ENCODE data around the gene ENTPD8. TPM values are rescaled to one million over a fixed set of nuclear protein-coding genes. Genes with fewer than 3 reads are reported as not detected.
A peak's percentile ranks its signal among the peaks of the same experiment; 100 is the strongest.

ENTPD8 gene, protein sequence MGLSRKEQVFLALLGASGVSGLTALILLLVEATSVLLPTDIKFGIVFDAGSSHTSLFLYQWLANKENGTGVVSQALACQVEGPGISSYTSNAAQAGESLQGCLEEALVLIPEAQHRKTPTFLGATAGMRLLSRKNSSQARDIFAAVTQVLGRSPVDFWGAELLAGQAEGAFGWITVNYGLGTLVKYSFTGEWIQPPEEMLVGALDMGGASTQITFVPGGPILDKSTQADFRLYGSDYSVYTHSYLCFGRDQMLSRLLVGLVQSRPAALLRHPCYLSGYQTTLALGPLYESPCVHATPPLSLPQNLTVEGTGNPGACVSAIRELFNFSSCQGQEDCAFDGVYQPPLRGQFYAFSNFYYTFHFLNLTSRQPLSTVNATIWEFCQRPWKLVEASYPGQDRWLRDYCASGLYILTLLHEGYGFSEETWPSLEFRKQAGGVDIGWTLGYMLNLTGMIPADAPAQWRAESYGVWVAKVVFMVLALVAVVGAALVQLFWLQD
- total RNA-seq = not detected

GRCh38 chr9:137441289-137441934 is at the start of gene ENTPD8:
Gene ENTPD8 (minus strand): TSS chr9:137441357. CDS start chr9:137438285, 3,072 bp downstream.
- Histone ChIP-seq H3K4me1 (peaks cover 0 to 28% (median 10%) of the 10 kb centered on the region in 4 donors), H3K4me3 (peak within 1 kb of the TSS in 3 of 4 donors; percentile 15 to 43 (median 25)), H3K36me3 (no peaks in the 10 kb centered on the region), H3K9me3 (peaks cover 0 to 4% (median 0%) of the 10 kb centered on the region in 4 donors), H3K27ac (peak within 1 kb of the TSS in 1 of 4 donors; percentile 22), H3K27me3 (peaks cover 0 to 53% of the 10 kb centered on the region in 2 donors)
- TF ChIP-seq EP300 (IDR thresholded peaks at IDR 0.05) (no peak), POLR2A (IDR thresholded peaks at IDR 0.05) (no peak)
- TF ChIP-seq, protein P1, sequence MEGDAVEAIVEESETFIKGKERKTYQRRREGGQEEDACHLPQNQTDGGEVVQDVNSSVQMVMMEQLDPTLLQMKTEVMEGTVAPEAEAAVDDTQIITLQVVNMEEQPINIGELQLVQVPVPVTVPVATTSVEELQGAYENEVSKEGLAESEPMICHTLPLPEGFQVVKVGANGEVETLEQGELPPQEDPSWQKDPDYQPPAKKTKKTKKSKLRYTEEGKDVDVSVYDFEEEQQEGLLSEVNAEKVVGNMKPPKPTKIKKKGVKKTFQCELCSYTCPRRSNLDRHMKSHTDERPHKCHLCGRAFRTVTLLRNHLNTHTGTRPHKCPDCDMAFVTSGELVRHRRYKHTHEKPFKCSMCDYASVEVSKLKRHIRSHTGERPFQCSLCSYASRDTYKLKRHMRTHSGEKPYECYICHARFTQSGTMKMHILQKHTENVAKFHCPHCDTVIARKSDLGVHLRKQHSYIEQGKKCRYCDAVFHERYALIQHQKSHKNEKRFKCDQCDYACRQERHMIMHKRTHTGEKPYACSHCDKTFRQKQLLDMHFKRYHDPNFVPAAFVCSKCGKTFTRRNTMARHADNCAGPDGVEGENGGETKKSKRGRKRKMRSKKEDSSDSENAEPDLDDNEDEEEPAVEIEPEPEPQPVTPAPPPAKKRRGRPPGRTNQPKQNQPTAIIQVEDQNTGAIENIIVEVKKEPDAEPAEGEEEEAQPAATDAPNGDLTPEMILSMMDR (IDR thresholded peaks at IDR 0.05) = no peak
- no peak for DNase-seq (ENCODE audit: low spot score in 2 of 2)
- WGBS, 2 donors = 0 to 2% methylated on average over 9 to 20 of the region's 62 CpGs

DNA sequence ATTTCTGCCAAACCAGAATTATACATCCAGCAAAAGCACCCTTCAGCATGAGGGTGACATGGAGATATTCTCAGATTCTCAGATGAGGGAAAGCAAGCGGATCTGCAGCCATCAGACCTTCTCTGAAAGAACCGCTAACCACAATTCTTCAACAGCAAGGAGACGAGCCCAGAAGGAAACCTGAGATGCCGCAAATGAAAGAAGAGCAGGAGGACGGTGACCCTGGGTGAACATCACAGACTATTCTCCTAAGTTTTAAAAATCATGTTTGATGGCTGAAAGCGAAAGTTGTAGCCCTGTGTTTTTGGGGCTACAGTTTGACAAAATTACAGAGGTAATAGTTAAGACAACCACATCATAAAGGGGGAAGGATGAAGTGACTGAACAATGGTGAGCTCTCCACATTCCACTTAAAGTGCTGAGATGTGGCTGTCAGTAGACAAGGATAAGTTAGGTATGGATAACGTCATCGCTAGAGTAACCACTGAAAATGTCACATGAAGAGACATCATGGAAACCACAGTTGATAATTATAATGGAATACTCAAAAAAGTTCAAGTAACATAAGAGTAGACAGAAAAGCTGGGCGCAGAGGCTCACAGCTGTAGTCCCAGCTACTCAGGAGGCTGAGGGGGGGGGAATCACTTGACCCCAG is 49.5 kb upstream of the ENTPD8 start:
- WGBS, 2 donors = 91% methylated on average over 9 of the region's 9 CpGs
- Histone ChIP-seq H3K27ac (no peak overlapping the region), H3K4me3 (no peak overlapping the region), H3K27me3 (no peaks in the 10 kb centered on the region), H3K9me3 (no peaks in the 10 kb centered on the region), H3K36me3 (peaks cover 0 to 40% (median 0%) of the 10 kb centered on the region in 3 donors), H3K4me1 (peaks cover 0 to 7% (median 0%) of the 10 kb centered on the region in 4 donors)
- DNase-seq (ENCODE audit: low spot score in 2 of 2) = no peak
- no peak for TF ChIP-seq EP300 (IDR thresholded peaks at IDR 0.05)
- TF ChIP-seq, protein P1 (IDR thresholded peaks at IDR 0.05) = no peak
- no peak for TF ChIP-seq POLR2A (IDR thresholded peaks at IDR 0.05)

- Histone ChIP-seq H3K9me3 (no peaks in the 10 kb centered on the region), H3K27me3 (no peaks in the 10 kb centered on the region), H3K36me3 (peaks cover 0 to 40% (median 0%) of the 10 kb centered on the region in 3 donors), H3K4me1 (peaks cover 0 to 2% (median 0%) of the 10 kb centered on the region in 4 donors), H3K27ac (no peak overlapping the region), H3K4me3 (no peak overlapping the region)
- no peak for DNase-seq (ENCODE audit: low spot score in 2 of 2)
- TF ChIP-seq EP300 (IDR thresholded peaks at IDR 0.05) = no peak
- TF ChIP-seq POLR2A (IDR thresholded peaks at IDR 0.05) = no peak
- TF ChIP-seq, protein P1 (IDR thresholded peaks at IDR 0.05) = no peak
- WGBS, 2 donors = 90 to 92% methylated on average over 6 of the region's 6 CpGs
Observed at GRCh38 chr9:137488906-137489305, 47.7 kb upstream of the ENTPD8 start.

GRCh38 chr9:137488327-137488653 is 47.1 kb upstream of the ENTPD8 start:
- no peak for DNase-seq (ENCODE audit: low spot score in 2 of 2)
- 82 to 87% methylated on average over 6 of the region's 6 CpGs for WGBS, 2 donors
- Histone ChIP-seq H3K9me3 (no peaks in the 10 kb centered on the region), H3K4me3 (no peak overlapping the region), H3K27me3 (no peaks in the 10 kb centered on the region), H3K27ac (no peak overlapping the region), H3K4me1 (no peaks in the 10 kb centered on the region), H3K36me3 (peaks cover 0 to 35% (median 0%) of the 10 kb centered on the region in 3 donors)
- no peak for TF ChIP-seq EP300 (IDR thresholded peaks at IDR 0.05)
- TF ChIP-seq, protein P1 (IDR thresholded peaks at IDR 0.05) = no peak
- TF ChIP-seq POLR2A (IDR thresholded peaks at IDR 0.05) = no peak
